C4-2B (cell line): ENCODE measurements around the gene CDKN1A.

Source experiments
- CTCF ChIP-seq: fragments of 450-650 bp; conservative IDR thresholded peaks from 2 replicates; pipeline ENCODE4 v1.5.1; 2017; ENCODE audit warnings: mild to moderate bottlenecking
- ZFX ChIP-seq: fragments of 450-650 bp; IDR thresholded peaks from 2 replicates; pipeline ENCODE4 v1.6.1; 2017

GRCh38 chr6:36669002-36669401, 9.5 kb upstream of the CDKN1A start:
- TF ChIP-seq CTCF (no peak), ZFX (no peak)
